Muscle of leg (tissue), 11 donors: ENCODE measurements around the gene KREMEN1. TPM values are rescaled to one million over a fixed set of nuclear protein-coding genes. Genes with fewer than 3 reads are reported as not detected.
A peak's percentile ranks its signal among the peaks of the same experiment; 100 is the strongest.

Source experiments
- DNase-seq: peaks from one replicate; pipeline ENCODE4 v3.0.0; 2013
- H3K27ac ChIP-seq: one replicate; pipeline ENCODE4 v1.5.1; 2013; ENCODE audit warnings: mild to moderate bottlenecking, low read length, control low read depth
- H3K27me3 ChIP-seq: one replicate; pipeline ENCODE4 v1.6.1; 2013; ENCODE audit warnings: low read length; ENCODE audit not compliant: control insufficient read depth, insufficient read depth
- H3K36me3 ChIP-seq: one replicate; pipeline ENCODE4 v1.6.1; 2013; ENCODE audit warnings: low read length; ENCODE audit not compliant: control insufficient read depth, insufficient read depth
- H3K4me1 ChIP-seq: one replicate; pipeline ENCODE4 v1.6.1; 2013; ENCODE audit warnings: low read length; ENCODE audit not compliant: control insufficient read depth, insufficient read depth
- H3K4me3 ChIP-seq: one replicate; pipeline ENCODE4 v1.5.1; 2013; ENCODE audit warnings: low read length, control low read depth
- H3K9me3 ChIP-seq: replicated peaks from 2 replicates; pipeline ENCODE4 v1.6.1; 2013; ENCODE audit warnings: low read depth, low read length; ENCODE audit not compliant: control insufficient read depth
- WGBS: methylation state at CpG from one replicate; pipeline ENCODE4 v1.1.5; 2013; ENCODE audit warnings: missing lambda C conversion rate; ENCODE audit not compliant: insufficient coverage; 5-methylcytosine and 5-hydroxymethylcytosine counted together
- polyA plus RNA-seq, 8 donors: library from polyadenylated mRNA; unstranded; fragments of 120-200 nt; gene quantifications; one replicate each; pipeline versions ENCODE4 v1.2.1 to v1.2.3, GENCODE V29; 2013; ENCODE audit warnings: inconsistent platforms in 1 of 8, low replicate concordance in 1 of 8; ENCODE audit not compliant: insufficient read length in 8 of 8, insufficient read depth in 1 of 8
- total RNA-seq: library from RNA; stranded (reverse); fragments of 120-200 nt; gene quantifications from one replicate; pipeline ENCODE4 v1.2.4, GENCODE V29; 2013

KREMEN1 gene
- total and polyA plus RNA-seq, 9 donors, result 44.9 to 96.6 (median 86.6) TPM

DNA sequence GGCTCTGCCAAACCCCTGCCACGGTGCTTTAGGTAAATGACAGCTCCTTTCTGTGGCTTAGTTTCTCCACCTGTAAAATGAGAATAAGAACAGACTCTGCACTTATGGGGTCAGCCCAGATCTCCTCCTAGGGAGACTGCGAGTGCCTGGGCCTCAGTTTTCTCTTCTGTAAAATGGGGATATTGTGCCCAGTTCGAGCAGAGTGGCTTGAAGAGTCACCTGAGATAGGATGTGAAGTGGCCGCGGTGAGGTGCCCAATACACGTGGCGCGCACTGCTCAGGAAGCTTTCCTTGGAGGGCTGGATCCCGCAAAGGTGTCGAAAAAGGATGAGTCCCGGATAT lies 132.4 kb downstream of the KREMEN1 start:
- Histone ChIP-seq H3K9me3 (no peaks in the 10 kb centered on the region), H3K4me1 (peaks cover 31% of the 10 kb centered on the region), H3K4me3 (peak overlapping the region; percentile 36), H3K27ac (no peak overlapping the region), H3K27me3 (peaks cover 13% of the 10 kb centered on the region), H3K36me3 (no peaks in the 10 kb centered on the region)
- no peak for DNase-seq
- WGBS, result 55% methylated on average over 10 of the region's 11 CpGs

DNA sequence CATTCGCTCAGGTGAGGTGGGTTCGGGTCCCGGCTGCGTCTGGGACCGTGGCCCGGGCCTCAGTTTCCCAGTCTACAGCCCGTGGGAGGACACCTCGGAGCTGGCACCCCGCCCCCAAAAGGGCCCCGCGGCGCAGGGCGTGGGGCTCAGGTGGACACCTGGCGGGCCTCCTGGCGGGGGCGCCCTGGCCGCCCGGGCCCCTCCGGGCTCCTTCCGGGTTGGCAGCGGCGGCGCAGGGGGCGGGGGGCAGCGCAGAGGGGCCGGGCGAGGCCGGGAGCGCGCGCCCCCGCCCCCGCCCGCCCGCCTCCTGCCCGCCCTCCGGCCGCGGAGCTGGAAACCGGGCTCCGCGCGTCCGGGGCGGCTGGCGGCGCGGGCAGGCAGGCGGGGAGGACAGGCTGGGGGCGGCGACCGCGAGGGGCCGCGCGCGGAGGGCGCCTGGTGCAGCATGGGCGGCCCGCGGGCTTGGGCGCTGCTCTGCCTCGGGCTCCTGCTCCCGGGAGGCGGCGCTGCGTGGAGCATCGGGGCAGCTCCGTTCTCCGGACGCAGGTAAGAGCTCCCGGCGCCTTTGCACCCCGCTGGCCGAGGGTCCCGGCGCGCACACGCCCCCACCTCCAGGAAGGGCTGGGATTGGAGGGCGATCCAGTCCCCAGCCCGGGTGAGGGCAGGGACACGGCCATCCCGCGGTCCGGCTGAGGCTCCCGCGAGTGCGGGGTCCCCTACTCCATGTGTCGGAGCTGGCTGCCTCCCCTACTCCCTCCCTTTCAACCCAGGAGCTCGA lies 132.9 kb downstream of the KREMEN1 start, which contains the start of gene EMID1:
EMID1 (plus strand) TSS at position 303 of the 778 bp plus-strand sequence; CDS start at position 446, 143 bp downstream.
- DNase-seq, result peak; percentile 58
- no peak within 1 kb of the TSS for H3K27ac ChIP-seq
- H3K27me3 ChIP-seq, result peaks cover 13% of the 10 kb centered on the region
- peaks cover 31% of the 10 kb centered on the region for H3K4me1 ChIP-seq
- no peaks in the 10 kb centered on the region for H3K9me3 ChIP-seq
- WGBS, result 1% methylated on average over 78 of the region's 90 CpGs
- H3K36me3 ChIP-seq, result no peaks in the 10 kb centered on the region
- peak within 1 kb of the TSS; percentile 76 for H3K4me3 ChIP-seq

DNA sequence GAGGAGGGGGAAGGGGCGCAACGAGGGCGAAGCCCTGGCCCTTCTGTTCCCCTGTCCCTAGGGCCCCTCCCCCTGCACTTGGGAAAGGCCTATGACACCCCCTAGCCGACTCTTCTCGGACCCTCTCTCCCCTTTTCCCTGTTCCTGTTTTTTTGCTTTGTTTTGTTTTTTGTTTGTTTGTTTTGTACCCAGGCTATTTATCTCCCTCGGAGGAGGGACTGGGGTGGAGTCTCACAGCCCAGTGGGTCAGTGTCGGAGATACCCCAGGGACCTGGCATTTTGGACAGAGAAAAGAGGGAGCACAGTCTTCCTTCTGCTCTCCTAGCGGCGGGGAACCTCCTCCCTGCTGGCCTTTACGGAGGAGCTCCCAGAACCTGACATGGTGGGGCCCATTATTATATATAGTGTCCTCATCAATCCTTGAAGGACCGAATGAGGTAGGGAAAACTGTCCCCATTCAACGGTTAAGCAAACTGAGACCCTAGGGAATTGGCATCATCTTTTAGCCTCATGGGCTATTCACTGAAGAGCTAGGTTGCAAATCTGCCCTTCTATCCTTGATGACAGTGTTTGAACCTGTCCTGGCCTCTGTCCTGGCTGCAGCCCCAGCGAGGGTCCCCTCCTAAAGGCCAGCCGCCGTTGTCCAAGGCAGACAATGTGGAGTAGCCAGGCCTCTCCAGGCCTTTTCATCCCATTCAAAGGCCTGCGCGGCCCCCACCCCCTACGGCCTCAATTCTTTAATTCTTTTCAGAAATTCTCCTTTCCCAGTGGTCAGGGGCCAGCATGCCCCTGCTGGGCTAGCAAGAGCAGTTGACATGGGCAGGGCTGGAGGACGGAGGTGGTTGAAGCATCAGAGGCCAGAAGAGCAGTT lies 133.8 kb downstream of the KREMEN1 start:
- WGBS, result 52% methylated on average over 7 of the region's 19 CpGs
- no peak for DNase-seq
- H3K36me3 ChIP-seq, result no peaks in the 10 kb centered on the region
- peaks cover 31% of the 10 kb centered on the region for H3K4me1 ChIP-seq
- peak overlapping the region; percentile 76 for H3K4me3 ChIP-seq
- H3K9me3 ChIP-seq, result no peaks in the 10 kb centered on the region
- H3K27ac ChIP-seq, result no peak overlapping the region
- H3K27me3 ChIP-seq, result peaks cover 13% of the 10 kb centered on the region

DNA sequence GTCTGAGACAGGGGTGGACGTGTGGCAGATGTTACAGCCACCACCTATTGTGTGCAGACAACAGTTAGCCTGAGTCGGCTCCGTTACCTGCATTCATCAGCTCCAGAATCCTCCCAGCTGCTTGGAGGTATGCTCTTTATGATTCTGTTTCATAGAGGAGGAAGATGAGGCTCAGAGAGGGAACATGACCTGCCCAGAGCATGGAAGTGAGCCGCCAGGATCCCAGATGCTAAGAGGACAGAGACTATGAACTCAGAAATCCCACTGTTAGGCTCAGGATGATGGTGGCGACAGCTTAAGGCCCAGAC lies 134.4 kb downstream of the KREMEN1 start:
- Histone ChIP-seq H3K36me3 (no peaks in the 10 kb centered on the region), H3K27me3 (peaks cover 13% of the 10 kb centered on the region), H3K4me1 (peaks cover 25% of the 10 kb centered on the region), H3K4me3 (no peak overlapping the region), H3K27ac (no peak overlapping the region), H3K9me3 (no peaks in the 10 kb centered on the region)
- 76% methylated on average over 3 of the region's 5 CpGs for WGBS
- DNase-seq, result no peak

DNA sequence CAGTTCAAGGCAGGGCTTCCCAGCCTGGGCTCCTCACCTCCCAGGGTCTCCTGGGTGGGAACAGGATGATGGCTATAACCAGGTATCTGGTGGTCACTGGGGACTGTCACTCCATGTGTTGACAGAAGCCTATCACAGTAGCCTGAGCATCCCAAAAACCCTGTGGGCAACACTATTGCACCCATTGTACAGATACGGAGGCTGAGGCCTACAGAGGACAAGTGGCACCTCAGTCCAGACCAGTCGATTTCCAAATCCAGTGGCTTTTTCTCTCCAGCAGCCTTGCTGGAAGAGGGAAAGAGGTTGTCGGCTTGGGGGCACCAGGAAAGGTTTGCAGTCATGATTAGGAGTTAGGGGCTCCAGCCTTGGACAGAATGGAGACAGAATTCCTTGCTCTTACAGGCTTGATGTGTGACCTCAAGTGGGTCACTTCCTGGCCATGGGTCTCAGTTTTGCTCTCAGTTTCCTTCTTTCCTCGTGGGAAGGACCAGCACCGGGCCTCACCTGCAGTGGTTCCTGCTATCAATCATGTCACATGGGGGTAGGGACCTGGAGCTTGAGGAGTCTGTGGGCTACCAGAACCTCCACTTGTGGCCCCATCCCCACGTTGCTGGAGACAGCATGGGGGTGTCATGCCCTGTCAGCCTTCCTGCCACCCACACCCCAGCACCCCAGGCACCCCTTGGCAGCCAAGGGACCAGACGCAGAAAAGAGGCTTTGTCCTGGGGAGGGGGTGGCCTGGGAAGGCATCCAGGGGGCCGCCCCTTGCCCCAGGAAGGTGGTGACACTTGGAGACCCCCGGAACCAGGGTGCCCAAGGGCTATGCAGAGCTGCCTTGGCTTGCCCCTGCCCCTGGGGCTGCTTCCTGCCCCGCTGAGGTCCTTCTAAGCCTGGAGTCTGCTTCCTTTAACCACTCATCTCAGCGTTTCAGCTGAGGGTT lies 135.0 kb downstream of the KREMEN1 start:
- no peak for DNase-seq
- Histone ChIP-seq H3K36me3 (no peaks in the 10 kb centered on the region), H3K27ac (no peak overlapping the region), H3K4me1 (peaks cover 19% of the 10 kb centered on the region), H3K27me3 (peaks cover 13% of the 10 kb centered on the region), H3K9me3 (no peaks in the 10 kb centered on the region), H3K4me3 (no peak overlapping the region)
- WGBS, result 77% methylated on average over 7 of the region's 11 CpGs

DNA sequence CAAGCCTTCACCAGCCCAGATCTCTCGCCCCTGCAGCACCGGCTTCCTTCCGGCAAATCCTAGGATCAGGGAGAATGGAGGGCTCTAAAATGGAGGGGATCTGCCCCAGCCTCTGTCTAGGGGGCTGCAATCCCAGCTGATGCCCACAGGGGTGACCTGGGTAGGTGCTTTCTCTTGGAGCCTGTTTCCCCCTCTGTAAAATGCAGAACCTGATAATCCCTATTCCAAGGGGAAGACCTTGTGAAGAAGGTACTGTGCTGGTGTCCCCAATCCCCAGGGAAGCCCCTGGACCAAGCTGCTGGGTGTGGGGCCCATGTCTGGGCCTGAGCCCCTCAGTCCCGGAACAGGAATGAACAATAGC lies 135.6 kb downstream of the KREMEN1 start:
- peaks cover 13% of the 10 kb centered on the region for H3K27me3 ChIP-seq
- H3K4me3 ChIP-seq, result no peak overlapping the region
- 88% methylated on average over 4 of the region's 4 CpGs for WGBS
- H3K27ac ChIP-seq, result no peak overlapping the region
- H3K4me1 ChIP-seq, result peaks cover 16% of the 10 kb centered on the region
- H3K9me3 ChIP-seq, result no peaks in the 10 kb centered on the region
- no peak for DNase-seq
- no peaks in the 10 kb centered on the region for H3K36me3 ChIP-seq

DNA sequence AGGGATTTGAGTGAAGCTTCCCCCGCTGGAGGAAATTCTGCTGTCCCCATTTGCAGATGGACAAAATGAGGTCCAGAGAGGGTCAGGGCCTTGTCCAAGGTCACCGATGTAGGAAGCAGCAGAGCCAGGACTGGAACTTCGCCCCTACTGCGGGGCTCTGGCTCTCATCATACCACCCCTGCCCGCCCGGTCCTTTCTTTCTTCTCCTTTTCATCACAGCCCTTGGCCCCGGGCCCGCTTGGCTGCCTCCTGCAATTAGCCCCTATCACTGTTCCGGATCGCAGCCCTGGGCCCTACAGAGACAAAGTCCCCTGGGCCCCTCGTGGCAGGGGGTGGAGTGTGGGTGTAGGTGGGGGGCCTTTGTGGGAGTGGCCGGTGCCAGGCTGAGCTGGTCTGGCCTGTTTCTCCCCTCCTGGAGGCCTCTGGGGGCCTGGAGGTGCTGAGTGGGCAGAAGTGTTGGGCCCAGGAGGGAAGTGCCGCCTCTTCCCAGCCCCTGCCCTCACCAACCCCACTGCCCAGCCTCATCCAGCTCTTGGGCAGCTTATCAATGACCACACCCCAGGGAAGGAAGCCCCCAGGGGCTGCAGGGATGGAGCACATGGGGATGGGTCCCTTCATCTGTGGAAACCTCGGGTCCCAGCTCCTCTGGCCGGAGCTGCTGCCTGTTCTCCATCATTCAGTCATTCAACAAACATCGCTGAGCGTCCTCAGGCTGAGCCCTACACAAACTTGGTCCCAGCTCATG lies 136.2 kb downstream of the KREMEN1 start:
- WGBS, result 80% methylated on average over 4 of the region's 17 CpGs
- no peaks in the 10 kb centered on the region for H3K9me3 ChIP-seq
- no peak overlapping the region for H3K27ac ChIP-seq
- peaks cover 16% of the 10 kb centered on the region for H3K4me1 ChIP-seq
- DNase-seq, result no peak
- H3K27me3 ChIP-seq, result peaks cover 13% of the 10 kb centered on the region
- no peaks in the 10 kb centered on the region for H3K36me3 ChIP-seq
- no peak overlapping the region for H3K4me3 ChIP-seq

DNA sequence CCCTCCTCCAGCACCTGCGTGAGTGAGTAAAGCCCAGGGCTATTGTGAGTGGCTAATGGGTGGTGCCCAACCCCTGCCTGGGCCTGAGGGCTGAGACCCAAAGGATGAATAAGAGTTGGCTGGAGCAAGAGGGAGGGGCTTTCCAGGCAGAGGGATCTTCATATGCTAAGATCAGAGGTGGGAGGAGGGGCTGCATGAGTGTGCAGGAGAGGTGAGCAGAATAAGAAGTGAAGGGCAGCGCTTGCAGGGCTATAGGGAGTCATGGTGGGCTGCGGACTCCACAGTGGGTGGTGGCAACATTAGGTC lies 136.7 kb downstream of the KREMEN1 start:
- Histone ChIP-seq H3K36me3 (no peaks in the 10 kb centered on the region), H3K9me3 (no peaks in the 10 kb centered on the region), H3K4me3 (no peak overlapping the region), H3K27me3 (peaks cover 13% of the 10 kb centered on the region), H3K4me1 (peaks cover 16% of the 10 kb centered on the region), H3K27ac (no peak overlapping the region)
- no peak for DNase-seq
- 87% methylated on average over 2 of the region's 3 CpGs for WGBS

DNA sequence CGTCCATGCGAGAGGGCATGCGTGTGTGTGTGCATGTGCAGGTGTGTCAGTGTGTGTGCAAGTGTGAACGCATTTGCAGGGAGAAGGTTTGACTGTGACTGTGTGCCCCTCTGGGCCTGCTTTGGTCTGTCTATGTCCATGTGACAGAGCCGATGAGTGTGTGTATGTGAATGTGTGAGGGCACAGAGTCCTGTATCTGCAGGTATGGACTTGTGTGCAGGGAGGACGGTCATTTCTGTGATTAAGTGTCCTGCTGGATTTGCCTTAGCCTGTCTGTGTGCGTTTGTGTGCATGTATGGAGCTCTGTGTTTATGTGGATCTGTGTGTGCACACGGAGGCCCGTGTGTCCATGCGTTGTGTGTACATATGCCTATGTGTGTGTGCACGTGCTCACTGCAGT lies 138.2 kb downstream of the KREMEN1 start:
- WGBS, result 77% methylated on average over 9 of the region's 11 CpGs

More for the DNA sequence above, 138.2 kb downstream of the KREMEN1 start:
- no peaks in the 10 kb centered on the region for H3K9me3 ChIP-seq
- no peaks in the 10 kb centered on the region for H3K36me3 ChIP-seq
- no peak for DNase-seq
- H3K4me1 ChIP-seq, result peaks cover 10% of the 10 kb centered on the region
- peaks cover 12% of the 10 kb centered on the region for H3K27me3 ChIP-seq
- no peak overlapping the region for H3K4me3 ChIP-seq
- H3K27ac ChIP-seq, result no peak overlapping the region
